GM18502 (cell line): ENCODE results near the gene LMO1.

Experiments
- ATAC-seq: cut with Tn5 transposase; IDR thresholded peaks from one replicate; pipeline ENCODE4 v1.9.1; 2021; ENCODE audit warnings: mild to moderate bottlenecking; ENCODE audit not compliant: unreplicated experiment, poor library complexity

Gene LMO1

GRCh38 chr11:8250434-8250833 is 13.2 kb downstream of the LMO1 start:
- ATAC-seq = no peak

GRCh38 chr11:8249482-8249881 is 14.2 kb downstream of the LMO1 start:
- ATAC-seq = no peak

GRCh38 chr11:8248786-8249185 is 14.9 kb downstream of the LMO1 start:
- no peak for ATAC-seq

- ATAC-seq = no peak
Measured at GRCh38 chr11:8247312-8247711, 16.4 kb downstream of the LMO1 start.

GRCh38 chr11:8243458-8243857 is 20.2 kb downstream of the LMO1 start:
- no peak for ATAC-seq

- no peak for ATAC-seq
Measured at GRCh38 chr11:8242499-8243280, 21.0 kb downstream of the LMO1 start.

GRCh38 chr11:8242118-8242475 is 21.6 kb downstream of the LMO1 start:
- ATAC-seq = no peak

- ATAC-seq = no peak
Measured at GRCh38 chr11:8241373-8242117, 22.1 kb downstream of the LMO1 start.

GRCh38 chr11:8239536-8240228 is 24.0 kb downstream of the LMO1 start:
- no peak for ATAC-seq

GRCh38 chr11:8239040-8239439 is 24.6 kb downstream of the LMO1 start:
- no peak for ATAC-seq

GRCh38 chr11:8237453-8237852 is 26.2 kb downstream of the LMO1 start:
- ATAC-seq = no peak

- ATAC-seq = no peak
Measured at GRCh38 chr11:8235925-8236324, 27.8 kb downstream of the LMO1 start.

GRCh38 chr11:8234910-8235309 is 28.8 kb downstream of the LMO1 start:
- no peak for ATAC-seq

- ATAC-seq = no peak
Measured at GRCh38 chr11:8234425-8234821, 29.3 kb downstream of the LMO1 start.

- ATAC-seq = no peak
Measured at GRCh38 chr11:8233691-8234424, 29.8 kb downstream of the LMO1 start.

- ATAC-seq = no peak
Measured at GRCh38 chr11:8232849-8233606, 30.6 kb downstream of the LMO1 start.

GRCh38 chr11:8232414-8232813 is 31.3 kb downstream of the LMO1 start:
- no peak for ATAC-seq

GRCh38 chr11:8231979-8232378 is 31.7 kb downstream of the LMO1 start:
- ATAC-seq = no peak

- no peak for ATAC-seq
Measured at GRCh38 chr11:8230921-8231847, 32.5 kb downstream of the LMO1 start.
